Peyer's patch (tissue), 4 donors: Measurements from ENCODE around the gene C10orf67. TPM values are rescaled to one million over a fixed set of nuclear protein-coding genes. Genes with fewer than 3 reads are reported as not detected.

Experiments used
- DNase-seq, 3 donors: peaks; one replicate each; pipeline ENCODE4 v3.0.0-alpha.2; 2017 to 2019
- H3K27ac ChIP-seq, 4 donors: fragments of 200-600 bp; sonication (generic); one replicate each; pipeline ENCODE4 v1.5.1; 2016 to 2019
- H3K27me3 ChIP-seq, 2 donors: fragments of 200-600 bp; sonication (generic); one replicate each; pipeline ENCODE4 v1.5.1; 2019
- H3K36me3 ChIP-seq, 3 donors: fragments of 200-600 bp; sonication (generic); one replicate each; pipeline ENCODE4 v1.5.1; 2016 to 2019
- H3K4me1 ChIP-seq, 4 donors: fragments of 200-600 bp; sonication (generic); one replicate each; pipeline ENCODE4 v1.5.1; 2016 to 2019
- H3K4me3 ChIP-seq, 4 donors: fragments of 200-600 bp; sonication (generic); 1 replicate in 3 of 4; 2 replicates in 1 of 4; pipeline ENCODE4 v1.5.1; 2016 to 2019; ENCODE audit warnings: mild to moderate bottlenecking in 1 of 4
- H3K9me3 ChIP-seq, 4 donors: fragments of 200-600 bp; sonication (generic); one replicate each; pipeline ENCODE4 v1.5.1; 2016 to 2019; ENCODE audit warnings: mild to moderate bottlenecking in 1 of 4
- POLR2A ChIP-seq, 2 donors: fragments of 450-650 bp; IDR thresholded peaks; one replicate each; pipeline ENCODE4 v1.5.1; 2017; ENCODE audit warnings: antibody characterized with exemption in 2 of 2, mild to moderate bottlenecking in 2 of 2, moderate library complexity in 2 of 2
- total RNA-seq, 4 donors: library from RNA; depleted of rRNA; stranded (reverse); fragments of >200 nt; gene quantifications; one replicate each; pipeline ENCODE4 v1.1.0, GENCODE V29; 2016
- TF ChIP-seq, protein P1 (sequence below), 6 experiments: fragments of 450-650 bp in 4 of 6; fragments of 200-600 bp in 2 of 6; sonication (generic) in 1 of 6; IDR thresholded peaks; one replicate each; pipeline ENCODE4 v1.5.1; 2017 to 2019; ENCODE audit warnings: antibody characterized with exemption in 6 of 6, mild to moderate bottlenecking in 3 of 6, moderate library complexity in 1 of 6

C10orf67 gene
- total RNA-seq, 4 donors from 2014 or later: 1.2 TPM; not detected in 3

DNA sequence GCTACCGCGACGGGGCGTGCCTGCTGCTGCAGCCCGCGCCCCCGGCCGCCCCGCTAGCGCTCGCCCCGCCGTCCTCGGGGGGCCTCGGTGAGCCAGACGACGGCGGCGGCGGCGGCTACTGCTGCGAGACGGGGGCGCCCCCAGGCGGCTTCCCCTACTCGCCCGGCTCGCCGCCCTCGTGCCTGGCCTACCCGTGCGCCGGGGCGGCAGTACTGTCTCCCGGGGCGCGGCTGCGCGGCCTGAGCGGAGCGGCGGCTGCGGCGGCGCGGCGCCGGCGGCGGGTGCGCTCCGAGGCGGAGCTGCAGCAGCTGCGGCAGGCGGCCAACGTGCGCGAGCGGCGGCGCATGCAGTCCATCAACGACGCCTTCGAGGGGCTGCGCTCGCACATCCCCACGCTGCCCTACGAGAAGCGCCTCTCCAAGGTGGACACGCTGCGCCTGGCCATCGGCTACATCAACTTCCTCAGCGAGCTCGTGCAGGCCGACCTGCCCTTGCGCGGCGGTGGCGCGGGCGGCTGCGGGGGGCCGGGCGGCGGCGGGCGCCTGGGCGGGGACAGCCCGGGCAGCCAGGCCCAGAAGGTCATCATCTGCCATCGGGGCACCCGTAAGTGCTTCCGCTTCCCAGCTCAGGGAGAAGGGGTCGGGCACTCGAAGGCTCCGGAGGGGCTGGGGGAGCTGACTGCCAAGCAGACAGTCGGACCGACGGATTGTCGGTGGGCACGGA, 151.7 kb downstream of the C10orf67 start:
- Histone ChIP-seq H3K27me3 (peaks cover 4 to 34% of the 10 kb centered on the region in 2 donors), H3K27ac (no peak overlapping the region), H3K4me3 (no peak overlapping the region), H3K9me3 (no peaks in the 10 kb centered on the region), H3K36me3 (no peaks in the 10 kb centered on the region), H3K4me1 (peaks cover 0 to 8% (median 0%) of the 10 kb centered on the region in 4 donors)
- no peak for DNase-seq
- TF ChIP-seq POLR2A (IDR thresholded peaks at IDR 0.05): no peak
- TF ChIP-seq, protein P1, sequence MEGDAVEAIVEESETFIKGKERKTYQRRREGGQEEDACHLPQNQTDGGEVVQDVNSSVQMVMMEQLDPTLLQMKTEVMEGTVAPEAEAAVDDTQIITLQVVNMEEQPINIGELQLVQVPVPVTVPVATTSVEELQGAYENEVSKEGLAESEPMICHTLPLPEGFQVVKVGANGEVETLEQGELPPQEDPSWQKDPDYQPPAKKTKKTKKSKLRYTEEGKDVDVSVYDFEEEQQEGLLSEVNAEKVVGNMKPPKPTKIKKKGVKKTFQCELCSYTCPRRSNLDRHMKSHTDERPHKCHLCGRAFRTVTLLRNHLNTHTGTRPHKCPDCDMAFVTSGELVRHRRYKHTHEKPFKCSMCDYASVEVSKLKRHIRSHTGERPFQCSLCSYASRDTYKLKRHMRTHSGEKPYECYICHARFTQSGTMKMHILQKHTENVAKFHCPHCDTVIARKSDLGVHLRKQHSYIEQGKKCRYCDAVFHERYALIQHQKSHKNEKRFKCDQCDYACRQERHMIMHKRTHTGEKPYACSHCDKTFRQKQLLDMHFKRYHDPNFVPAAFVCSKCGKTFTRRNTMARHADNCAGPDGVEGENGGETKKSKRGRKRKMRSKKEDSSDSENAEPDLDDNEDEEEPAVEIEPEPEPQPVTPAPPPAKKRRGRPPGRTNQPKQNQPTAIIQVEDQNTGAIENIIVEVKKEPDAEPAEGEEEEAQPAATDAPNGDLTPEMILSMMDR (IDR thresholded peaks at IDR 0.05): no peak

- Histone ChIP-seq H3K27me3 (peaks cover 4 to 34% of the 10 kb centered on the region in 2 donors), H3K27ac (no peak within 1 kb of the TSS), H3K4me1 (peaks cover 0 to 8% (median 0%) of the 10 kb centered on the region in 4 donors), H3K4me3 (no peak within 1 kb of the TSS), H3K9me3 (no peaks in the 10 kb centered on the region), H3K36me3 (no peaks in the 10 kb centered on the region)
- DNase-seq: no peak
- TF ChIP-seq POLR2A (IDR thresholded peaks at IDR 0.05): no peak
- TF ChIP-seq, protein P1 (IDR thresholded peaks at IDR 0.05): no peak
Measured at GRCh38 chr10:23191764-23192711, 152.6 kb downstream of the C10orf67 start, which contains the start of gene PTF1A. Gene PTF1A (plus strand): TSS chr10:23192312. CDS start chr10:23192531, 219 bp downstream.

GRCh38 chr10:23190872-23191763, 153.5 kb downstream of the C10orf67 start:
- Histone ChIP-seq H3K4me3 (no peak overlapping the region), H3K4me1 (peaks cover 0 to 8% (median 0%) of the 10 kb centered on the region in 4 donors), H3K9me3 (no peaks in the 10 kb centered on the region), H3K27me3 (peaks cover 4 to 34% of the 10 kb centered on the region in 2 donors), H3K36me3 (no peaks in the 10 kb centered on the region), H3K27ac (no peak overlapping the region)
- DNase-seq: no peak
- no peak for TF ChIP-seq POLR2A (IDR thresholded peaks at IDR 0.05)
- TF ChIP-seq, protein P1 (IDR thresholded peaks at IDR 0.05): no peak

DNA sequence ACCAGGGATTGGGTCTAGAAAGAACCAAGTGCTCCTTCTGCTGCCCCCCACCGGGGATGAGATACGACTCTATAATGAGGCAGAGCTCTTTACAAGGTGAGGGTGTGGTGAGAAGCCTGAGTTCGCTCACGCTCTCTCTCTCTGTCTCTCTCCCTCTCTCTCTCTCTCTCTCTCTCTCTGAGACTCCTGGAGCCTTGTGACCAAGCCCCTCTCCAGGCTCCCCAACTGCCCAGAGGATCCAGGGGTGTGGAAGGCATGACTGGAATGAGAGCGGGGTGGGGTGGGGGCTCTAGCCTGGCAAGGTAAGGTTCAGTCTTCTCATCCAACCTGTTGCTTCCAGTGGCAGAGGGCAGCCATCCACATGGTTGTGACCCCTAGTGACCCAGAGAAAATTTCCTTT, 155.6 kb downstream of the C10orf67 start:
- H3K9me3 ChIP-seq: no peaks in the 10 kb centered on the region
- no peak for DNase-seq
- no peak for TF ChIP-seq POLR2A (IDR thresholded peaks at IDR 0.05)
- TF ChIP-seq, protein P1 (IDR thresholded peaks at IDR 0.05): no peak
- H3K27ac ChIP-seq: no peak overlapping the region
- peaks cover 0 to 8% (median 0%) of the 10 kb centered on the region in 4 donors for H3K4me1 ChIP-seq
- no peaks in the 10 kb centered on the region for H3K36me3 ChIP-seq
- H3K27me3 ChIP-seq: peaks cover 3 to 20% of the 10 kb centered on the region in 2 donors
- H3K4me3 ChIP-seq: no peak overlapping the region

- Histone ChIP-seq H3K27me3 (peaks cover 0 to 9% of the 10 kb centered on the region in 2 donors), H3K4me3 (no peak overlapping the region), H3K4me1 (peaks cover 0 to 4% (median 0%) of the 10 kb centered on the region in 4 donors), H3K27ac (no peak overlapping the region), H3K36me3 (no peaks in the 10 kb centered on the region), H3K9me3 (no peaks in the 10 kb centered on the region)
- no peak for DNase-seq
- TF ChIP-seq, protein P1 (IDR thresholded peaks at IDR 0.05): no peak
Measured at GRCh38 chr10:23187155-23187554, 157.4 kb downstream of the C10orf67 start.
